NCI-H1417 treated with DMSO at 0.1 percent for 48 hours (cell line): Measurements from ENCODE around the gene PCBP4.

Source experiments
- DNase-seq: peaks from one replicate; lab custom pipeline; 2025; lab: John Stamatoyannopoulos, UW

PCBP4 gene

DNA sequence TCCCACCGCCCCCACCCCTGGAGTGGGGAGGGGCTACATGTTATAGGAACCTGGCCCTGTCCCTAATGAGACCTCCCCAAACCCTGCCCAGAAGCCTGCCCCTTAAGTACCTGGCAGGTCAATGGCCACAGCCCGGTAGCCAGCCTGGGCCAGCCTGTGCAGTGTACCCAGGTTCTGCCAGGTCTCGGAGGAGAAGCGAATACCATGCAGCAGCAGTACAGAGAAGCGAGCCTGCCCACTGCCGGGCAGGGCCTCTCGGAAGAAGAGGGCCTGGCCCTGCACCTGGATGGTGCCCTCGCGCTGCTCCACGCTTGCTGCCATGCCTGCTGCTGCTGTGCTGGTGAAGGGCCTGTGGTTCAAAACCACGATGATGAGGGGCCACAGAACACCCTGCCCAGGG, 4.1 kb upstream of the PCBP4 start:
- no peak for DNase-seq

DNA sequence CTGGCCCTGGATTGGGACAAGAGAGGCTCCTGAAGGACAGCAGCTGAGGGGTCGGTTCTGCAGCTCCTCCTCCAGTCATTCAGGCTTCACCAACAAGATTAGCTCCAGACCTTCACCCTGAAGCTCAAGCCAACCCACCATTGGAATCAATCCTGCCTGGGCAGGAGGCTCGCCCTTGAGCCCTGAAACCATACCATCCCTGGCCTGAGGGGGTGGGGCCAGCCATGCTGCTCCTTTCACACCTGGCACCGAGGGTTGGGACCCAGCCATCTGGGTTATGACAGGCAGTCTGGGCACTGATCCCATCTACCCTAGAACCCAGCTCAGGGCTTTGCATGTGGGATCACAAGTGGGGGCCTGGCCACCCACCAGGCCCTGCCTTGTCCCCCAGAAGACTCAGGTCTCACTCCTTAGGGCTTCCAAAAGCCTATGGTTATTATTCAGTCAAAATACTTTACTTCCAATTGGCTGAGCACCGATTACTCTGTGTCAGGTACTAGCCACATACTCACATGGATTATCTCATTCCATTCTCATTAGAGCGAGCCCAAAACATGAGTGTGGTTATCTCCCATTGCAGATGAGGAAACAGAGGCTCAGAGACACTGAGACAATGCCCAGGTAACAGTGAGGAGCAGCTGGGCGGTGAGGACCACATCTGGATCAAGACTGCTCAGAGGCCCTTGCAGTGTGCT, 3.5 kb upstream of the PCBP4 start:
- DNase-seq = no peak

DNA sequence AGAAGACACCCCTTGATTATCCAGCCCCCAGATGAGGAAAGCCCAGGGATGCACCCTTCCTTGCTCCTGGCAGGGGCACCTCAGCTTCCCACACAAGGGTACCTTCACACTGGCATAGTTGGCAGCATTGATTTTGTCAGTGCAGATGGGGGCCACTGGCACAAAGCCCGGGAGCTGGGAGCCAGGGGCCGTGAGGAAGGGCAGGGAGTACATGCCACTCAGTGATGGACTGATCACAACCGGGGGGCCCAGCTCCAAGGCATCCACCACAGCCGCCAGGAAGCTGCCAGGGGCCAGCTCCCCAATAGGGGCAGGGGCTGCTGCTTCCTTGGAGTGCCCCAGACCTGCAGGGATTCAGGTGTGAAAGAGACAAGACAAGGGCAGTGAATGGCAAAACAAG, 2.6 kb upstream of the PCBP4 start:
- DNase-seq = no peak

DNA sequence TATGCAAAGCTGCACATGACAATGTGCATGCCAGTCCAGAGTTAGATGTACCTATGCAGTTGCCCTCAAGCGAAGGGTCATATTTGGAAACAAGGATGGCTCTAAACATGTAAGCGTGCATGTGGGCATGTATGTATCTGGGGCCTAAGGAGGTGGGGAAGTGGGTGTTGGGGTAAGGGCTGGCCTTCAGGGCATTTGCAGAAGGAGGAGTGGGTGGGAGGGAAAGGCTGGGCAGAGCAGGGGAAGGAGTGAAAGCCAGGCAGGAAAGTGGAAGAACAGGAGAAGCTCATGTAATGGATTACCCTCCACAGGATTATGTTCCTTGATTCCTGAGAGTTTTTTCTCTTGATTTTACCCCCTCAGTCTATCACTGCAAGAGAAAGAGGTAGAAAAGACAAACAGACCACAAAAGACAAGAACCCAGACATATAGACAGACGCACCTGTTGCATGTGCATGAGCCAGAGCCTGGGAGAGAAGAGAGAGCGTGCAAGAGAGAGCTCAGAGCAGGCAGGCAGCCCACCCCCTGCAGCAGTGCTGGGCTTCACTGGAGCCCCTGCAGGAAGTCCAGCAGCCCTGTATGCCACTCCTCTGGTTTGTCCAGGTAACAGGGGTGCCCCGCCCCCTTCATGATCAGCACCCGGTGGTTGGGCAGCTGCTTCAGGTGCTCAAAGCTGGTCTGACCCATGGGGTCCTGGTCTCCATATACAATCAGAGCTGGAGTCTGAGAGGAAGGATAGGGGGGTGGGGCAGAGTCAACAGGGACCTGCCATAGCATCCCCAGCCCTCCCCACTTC, 1.8 kb upstream of the PCBP4 start:
- no peak for DNase-seq

DNA sequence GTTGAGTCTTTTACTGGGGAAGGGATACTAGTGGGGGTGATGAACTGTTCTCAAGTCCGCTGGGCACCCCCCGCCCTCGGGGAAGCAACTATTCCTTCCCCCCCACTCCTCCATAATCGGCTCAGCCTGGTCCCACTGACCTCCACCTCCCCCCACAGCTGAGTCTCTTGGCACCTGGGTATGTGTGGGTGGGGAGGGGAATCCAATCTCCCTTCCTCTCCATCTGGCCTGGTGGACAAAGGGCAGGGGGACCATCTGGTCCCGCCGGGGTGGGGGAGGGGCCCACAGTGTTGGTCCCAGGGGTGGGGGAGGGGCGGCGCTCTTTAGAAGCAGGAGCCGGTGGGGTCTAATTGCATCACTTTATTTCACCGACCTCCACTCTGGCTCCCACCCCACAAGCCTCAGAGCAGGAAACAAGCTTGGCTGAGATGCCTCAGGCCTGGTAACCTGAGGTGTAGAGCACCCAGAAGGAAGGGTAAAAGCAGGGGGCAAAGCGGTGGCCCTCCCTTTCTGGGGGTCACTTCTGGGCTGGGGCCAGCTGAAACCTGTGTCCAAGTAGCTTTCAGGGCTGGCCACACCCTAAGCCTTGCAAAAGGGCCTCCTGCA, 1.0 kb upstream of the PCBP4 start:
- no peak for DNase-seq

DNA sequence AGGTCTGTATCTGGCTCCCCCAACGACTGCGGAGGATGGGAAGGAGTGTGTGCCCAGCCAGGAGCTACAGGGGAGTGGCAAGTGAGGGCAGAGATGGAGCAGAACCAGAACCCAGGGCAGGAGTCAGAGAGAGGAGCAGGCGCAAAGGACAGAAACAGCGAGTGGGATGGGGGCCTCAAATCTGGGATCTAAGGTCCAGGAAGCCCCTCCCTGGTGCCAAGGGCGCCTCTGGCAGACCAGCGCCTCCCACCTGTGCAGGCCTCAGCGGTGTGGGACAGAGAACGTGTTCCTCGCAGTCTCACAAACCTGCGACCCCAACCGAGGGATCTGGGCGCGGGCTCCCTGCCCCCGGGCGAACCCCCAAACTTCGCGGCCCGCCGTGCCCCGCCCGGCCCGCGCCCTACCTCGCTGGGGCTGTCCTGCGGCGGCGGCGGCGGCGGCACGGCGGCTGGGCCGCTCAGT, 301 bp downstream of the PCBP4 start:
- no peak for DNase-seq

DNA sequence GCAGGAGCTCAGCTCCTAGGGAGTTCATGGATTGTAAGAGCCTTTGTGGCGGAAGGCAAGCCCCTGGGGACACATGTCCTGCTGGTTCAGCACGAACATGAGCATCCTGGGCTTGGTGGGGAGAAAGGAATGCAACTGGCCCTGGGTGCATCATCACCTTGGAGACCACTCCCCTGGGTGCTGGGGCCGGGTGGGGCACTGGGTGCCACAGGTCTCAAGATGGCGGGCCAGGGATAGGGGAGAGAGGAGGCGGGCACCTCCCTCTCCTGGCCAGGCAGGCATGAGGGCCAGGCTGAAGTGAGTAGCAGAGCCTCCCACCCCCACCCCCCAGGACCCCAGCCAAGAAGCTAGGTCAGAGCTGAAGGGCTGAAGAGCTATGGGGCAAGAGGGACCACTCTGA, 768 bp downstream of the PCBP4 start:
- DNase-seq = no peak

DNA sequence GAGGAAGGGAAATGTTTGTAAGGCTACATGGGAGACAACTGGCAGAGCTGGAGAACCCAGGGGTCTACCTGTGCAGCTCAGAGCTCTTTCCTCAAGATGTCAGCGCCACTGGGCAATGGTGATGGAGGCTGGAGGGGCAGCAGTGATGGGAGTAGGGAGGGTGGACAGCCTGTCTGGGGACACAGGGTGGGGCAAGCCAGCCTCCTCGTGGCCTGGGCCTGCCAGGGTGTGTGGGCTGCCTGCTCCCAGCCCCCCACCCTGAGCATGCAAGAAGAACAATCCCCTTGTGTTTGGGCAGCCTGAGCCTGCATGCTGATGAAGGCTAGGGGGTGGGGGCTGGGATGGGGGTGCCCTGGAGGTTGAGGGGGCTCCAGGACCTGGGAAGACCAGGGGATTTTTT, 1.2 kb downstream of the PCBP4 start:
- DNase-seq = no peak

DNA sequence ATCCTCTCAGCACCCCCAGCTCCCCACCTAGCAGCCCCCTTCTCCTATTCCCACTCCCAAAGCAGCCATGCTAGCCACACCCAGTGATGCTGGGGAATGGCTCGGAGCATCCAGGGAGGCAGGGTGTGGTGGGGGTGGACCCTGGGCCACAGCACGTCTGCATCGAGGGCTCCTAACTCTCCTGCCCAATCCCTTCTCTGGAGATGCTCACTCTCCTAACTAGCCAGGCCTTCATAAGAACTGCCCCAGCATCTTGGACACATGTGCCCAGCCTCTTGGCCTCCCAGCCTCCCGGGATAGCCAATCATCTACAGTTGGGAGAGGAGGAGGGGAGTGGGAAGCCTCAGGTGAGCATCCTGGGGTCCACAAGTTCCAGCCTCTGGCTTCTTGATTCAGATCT, 2.7 kb downstream of the PCBP4 start:
- no peak for DNase-seq

DNA sequence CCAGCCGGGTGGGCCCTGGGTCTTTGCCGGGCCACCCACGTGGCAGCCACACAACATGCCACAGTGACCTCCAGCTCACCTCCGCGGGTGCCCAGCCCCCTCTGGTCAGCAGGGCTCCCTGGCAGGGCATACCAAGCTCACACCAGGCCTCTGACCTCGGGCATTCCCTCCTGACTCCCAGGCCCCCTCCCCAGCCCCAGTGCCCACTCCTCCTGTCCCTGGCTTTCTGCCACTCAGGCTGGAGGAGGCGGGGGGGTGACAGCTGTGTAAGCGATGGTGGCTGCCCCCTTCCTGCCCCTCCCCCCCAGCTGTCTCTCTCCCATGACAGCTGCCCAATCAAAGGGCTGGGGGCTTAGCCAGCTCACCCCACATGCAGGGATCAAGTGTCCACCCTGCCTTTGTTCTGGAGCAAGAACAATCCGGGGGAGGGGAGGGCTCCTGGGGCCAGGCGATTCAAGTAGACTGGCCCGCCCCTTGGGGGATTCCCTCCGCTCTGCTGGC, 3.3 kb downstream of the PCBP4 start:
- DNase-seq = no peak

DNA sequence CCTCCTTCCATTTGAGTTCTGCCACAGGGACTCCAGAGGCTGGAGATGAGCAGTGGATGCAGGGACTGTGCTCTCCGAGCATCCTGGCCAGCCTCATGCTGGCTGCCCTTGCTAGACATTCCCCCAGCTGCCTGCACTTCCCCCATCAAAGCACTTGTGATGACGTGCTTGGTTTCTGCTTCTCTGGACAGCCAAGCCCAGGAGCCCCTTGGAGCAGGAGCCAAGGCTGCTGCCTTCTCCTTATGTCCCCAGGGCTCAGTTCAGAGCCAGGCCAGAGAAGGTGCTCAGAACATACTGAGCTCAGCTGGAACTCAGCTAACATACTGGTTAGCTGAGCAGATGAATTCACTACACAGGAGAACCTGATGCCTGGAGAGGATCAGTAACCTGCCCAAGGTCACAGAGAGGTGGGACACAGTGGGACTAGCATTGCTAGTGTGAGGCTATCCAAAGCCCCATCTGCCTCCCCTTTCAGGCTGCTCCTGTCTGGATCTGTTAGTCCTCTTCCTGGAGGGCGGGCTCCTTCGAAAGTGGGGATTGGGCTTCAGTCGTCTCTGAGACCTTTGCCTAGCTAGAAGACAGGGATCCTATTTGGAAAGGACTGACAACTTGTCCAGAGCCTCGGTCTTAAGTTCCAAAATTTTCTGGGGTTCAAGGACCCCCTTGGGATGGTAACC, 4.3 kb downstream of the PCBP4 start:
- no peak for DNase-seq

DNA sequence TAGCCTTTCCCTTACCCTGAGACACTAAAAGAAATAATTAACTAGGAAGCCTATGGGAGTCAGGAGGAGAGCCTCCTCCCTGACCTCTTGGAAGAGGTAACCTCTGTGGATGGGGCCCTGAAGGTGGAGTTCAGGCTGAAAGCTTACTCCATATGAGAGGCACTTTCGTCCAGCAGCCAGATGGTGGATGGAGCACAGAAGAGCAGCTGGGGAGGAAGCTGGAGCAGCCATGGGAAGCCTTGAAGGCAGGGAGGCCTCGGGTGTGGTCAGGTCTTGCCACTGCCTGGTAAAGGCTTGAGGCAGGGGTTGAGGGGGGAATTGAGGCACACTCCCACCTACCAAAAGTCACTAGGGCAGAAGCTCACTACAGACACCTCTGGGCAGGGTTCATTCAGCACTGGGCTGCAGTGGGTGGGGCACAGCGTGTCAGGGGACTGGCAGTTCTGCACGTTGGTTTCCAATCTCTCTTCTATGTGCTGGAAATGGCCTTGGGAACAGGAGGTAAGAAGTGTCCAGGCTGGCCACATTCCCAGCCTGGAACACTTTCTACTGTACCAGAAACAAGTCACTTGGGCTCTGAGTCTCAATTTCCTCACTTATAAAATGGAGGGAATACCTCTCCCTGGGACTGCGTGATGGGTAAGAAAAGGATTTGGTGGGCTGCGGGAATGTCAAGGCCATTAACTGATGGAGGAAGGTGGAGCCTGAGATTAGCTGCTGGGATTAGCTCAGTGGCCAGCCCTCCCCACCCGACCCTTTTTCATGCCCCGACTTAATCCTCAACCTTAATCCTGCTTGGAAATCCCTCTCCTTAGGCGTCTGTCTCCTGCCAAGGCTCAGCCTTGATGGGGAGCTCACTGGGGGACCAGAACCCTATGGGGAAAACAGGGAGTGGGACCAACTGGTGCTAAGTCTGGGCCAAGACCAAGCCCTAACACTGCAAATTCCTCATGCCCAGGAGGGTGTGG, 5.4 kb downstream of the PCBP4 start:
- DNase-seq = no peak

DNA sequence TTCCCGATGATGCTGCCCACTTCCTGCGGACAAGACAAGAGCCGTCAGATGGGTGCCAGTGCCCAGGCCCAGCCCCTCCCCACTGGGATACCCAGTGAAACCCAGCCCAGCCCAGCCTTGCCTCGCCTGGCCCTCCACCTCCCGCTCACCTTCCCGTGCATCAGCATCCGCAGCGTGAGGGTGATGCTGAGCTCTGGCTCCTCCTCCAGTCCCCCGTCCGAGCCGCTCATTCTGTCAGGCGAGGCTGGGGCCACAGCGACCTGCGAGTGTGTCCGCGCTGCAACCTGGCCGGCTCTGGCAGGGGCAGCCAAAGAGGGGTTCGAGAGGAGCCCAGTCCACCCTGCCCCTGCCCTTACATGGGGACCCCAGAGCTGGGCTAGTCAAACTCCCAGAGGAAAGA, 6.2 kb downstream of the PCBP4 start:
- DNase-seq = no peak

DNA sequence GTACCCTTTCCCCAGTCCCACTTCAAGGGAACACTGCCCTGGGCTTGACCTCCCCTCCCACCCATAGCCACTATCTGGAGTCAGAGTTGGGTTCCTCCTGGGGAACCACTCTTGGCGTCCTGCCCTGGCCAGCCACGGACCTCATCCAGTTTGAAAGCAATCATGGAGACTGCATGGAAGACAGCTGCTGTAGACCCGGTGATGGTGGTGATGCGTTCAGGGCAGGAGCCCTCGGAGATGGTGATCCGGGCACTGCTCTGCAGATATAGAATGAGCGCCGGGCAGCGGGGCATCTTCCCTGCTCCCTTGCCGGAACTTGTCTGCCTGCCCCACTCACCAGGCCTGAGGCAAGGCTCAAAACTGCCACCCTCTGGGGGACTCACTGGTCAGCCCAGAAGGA, 6.9 kb downstream of the PCBP4 start:
- DNase-seq = no peak

DNA sequence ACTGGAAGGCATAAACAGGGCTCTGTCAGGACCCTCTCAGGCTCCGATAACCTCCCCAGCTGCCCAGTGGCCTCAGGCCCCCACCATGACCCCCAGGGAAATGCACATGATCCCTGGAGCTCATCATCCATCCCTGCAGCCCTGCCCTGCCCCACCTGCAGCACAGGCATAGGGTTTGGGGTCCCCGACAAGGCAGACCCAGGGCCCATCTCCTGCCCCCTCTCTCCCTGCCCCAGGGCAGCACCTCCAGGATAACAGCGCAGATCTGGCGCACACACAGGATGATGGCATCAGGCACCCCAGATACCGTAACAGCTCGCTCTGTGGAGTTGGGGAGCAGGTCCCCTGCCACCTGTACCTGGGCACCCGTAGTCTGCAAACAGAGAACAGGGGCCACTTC, 7.6 kb downstream of the PCBP4 start:
- DNase-seq = no peak

DNA sequence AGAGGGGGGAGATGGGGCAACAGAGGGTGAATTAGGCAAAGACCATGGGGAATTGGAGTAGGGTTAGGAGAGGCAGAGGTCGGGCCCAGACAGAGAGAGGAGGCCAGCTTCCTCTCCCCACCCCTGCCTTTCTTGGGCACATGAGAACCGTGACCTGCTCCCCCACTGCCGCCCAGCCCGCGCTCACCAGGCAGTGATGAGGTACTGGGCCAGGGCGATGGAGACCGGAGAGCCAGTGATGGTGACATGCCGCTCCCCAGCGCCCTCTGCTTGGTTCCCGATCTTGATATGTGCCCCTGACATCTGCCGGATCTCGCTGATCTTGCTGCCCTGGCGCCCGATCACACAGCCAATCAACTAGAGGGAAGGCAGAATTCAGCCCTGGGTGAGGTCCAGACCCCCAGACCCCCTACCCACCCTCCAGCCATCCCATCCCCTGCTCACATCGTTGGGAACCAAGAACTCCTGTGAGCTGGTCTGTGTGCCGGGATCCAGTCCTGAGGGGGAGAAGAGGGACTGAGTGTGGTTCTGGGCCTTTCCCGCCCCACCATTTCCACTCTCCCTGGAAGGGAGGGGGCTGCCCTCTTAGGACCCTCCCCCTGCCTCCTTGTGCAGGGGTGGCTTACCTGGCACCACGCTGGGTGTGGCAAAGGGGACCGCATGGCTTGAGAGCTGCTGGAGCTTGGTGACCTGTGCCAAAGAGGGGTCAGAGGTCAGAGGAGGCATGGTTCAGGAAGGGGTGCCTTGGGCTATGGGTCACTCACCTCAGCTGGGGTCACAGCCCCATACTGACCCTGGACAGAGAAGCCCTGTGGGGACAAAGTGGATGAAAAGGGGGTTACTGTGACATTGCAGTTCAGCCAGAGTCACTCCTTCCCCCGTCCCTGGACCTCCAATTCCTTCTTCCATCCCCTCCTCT, 8.4 kb downstream of the PCBP4 start:
- no peak for DNase-seq

DNA sequence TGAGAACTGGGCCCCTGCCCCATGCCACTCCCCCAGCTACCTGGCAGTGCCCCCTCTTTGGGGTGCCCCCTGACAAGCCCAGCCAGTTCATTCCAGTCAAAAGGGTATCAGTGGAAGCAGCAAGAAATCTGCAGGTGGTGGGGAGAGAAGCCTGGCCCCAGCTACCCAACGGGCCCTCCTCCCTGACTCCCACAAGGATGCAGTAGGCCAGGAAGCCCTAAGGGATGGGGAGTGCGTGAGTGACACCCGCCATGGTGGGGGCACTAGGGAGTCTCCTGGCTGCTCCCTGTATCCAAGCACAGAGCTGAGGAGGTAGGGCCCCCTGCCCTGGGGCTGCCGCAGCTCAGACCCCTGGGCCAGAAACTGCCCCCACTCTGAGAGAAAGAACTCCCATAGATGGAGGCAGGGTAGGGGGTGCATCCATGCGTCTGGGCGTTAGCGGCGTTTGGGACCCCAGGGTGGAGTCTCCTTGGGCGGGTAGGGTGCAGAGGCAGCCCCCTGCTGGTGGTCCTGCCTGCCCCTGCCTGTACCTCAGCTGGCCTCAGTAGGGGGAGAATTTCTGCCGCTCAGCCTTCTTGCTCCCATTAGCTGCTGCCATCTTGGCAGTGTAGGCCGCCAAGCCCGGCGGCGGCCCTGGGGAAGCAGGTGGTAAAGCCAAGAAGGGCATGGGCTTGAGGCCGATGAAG, 9.6 kb downstream of the PCBP4 start:
- DNase-seq = no peak

DNA sequence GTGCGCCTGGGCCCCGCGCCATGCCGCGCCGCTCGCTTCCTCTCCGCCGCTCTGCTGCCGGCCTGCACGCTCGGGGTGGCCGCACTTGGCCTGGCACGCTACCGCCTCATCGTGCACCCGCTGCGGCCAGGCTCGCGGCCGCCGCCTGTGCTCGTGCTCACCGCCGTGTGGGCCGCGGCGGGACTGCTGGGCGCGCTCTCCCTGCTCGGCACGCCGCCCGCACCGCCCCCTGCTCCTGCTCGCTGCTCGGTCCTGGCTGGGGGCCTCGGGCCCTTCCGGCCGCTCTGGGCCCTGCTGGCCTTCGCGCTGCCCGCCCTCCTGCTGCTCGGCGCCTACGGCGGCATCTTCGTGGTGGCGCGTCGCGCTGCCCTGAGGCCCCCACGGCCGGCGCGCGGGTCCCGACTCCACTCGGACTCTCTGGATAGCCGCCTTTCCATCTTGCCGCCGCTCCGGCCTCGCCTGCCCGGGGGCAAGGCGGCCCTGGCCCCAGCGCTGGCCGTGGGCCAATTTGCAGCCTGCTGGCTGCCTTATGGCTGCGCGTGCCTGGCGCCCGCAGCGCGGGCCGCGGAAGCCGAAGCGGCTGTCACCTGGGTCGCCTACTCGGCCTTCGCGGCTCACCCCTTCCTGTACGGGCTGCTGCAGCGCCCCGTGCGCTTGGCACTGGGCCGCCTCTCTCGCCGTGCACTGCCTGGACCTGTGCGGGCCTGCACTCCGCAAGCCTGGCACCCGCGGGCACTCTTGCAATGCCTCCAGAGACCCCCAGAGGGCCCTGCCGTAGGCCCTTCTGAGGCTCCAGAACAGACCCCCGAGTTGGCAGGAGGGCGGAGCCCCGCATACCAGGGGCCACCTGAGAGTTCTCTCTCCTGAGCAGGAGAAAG, 11.1 kb downstream of the PCBP4 start:
- no peak for DNase-seq
